ENCODE results near the gene ATF1. TPM values are rescaled to one million over a fixed set of nuclear protein-coding genes. Genes with fewer than 3 reads are reported as not detected.

ATF1 gene
- total and polyA plus RNA-seq, 10 of the 15 experiments (the other 5 are each of a cell fraction or from before 2014, with no cell fraction given): 15.4 to 92.0 (median 33.6) TPM

DNA sequence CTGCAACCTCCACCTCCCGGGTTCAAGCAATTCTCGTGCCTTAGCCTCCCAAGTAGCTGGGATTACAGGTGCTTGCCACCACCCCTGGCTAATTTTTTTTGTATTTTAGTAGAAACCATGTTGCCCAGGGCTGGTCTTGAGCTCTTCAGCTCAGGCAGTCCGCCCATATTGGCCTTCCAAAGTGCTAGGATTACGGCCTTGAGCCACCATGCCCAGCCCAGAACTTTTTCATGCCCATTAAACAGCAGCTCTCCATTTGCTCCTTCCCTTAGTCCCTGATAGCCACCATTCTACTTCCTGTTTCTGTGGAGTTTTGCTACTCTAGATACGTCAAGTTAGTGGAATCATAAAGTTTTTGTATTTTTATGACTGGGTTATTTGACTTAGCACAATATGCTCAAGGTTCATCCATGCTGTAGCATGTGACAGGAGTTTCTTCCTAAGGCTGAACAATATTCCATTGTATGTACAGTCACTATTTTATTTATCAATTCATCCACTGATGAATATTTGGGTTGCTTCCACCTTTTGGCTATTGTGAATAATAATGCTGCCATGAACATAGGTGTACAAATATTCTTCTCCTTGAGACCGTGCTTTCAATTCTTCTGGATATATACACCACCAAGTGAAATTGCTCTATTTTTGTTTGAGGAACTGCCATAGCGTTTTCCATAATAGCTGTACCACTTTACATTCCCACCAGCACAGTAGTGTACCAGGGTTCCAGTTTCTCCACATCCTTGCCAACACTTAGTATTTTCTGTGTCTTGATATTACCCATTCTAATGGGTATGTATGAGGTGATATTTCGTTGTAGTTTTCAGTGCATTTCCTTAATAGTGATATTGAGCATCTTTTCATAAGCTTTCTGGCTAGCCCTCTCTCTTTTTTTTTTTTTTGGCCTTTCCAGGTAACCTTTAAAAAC is 15.0 kb downstream of the ATF1 start (continued):
- TF ChIP-seq, protein P1, sequence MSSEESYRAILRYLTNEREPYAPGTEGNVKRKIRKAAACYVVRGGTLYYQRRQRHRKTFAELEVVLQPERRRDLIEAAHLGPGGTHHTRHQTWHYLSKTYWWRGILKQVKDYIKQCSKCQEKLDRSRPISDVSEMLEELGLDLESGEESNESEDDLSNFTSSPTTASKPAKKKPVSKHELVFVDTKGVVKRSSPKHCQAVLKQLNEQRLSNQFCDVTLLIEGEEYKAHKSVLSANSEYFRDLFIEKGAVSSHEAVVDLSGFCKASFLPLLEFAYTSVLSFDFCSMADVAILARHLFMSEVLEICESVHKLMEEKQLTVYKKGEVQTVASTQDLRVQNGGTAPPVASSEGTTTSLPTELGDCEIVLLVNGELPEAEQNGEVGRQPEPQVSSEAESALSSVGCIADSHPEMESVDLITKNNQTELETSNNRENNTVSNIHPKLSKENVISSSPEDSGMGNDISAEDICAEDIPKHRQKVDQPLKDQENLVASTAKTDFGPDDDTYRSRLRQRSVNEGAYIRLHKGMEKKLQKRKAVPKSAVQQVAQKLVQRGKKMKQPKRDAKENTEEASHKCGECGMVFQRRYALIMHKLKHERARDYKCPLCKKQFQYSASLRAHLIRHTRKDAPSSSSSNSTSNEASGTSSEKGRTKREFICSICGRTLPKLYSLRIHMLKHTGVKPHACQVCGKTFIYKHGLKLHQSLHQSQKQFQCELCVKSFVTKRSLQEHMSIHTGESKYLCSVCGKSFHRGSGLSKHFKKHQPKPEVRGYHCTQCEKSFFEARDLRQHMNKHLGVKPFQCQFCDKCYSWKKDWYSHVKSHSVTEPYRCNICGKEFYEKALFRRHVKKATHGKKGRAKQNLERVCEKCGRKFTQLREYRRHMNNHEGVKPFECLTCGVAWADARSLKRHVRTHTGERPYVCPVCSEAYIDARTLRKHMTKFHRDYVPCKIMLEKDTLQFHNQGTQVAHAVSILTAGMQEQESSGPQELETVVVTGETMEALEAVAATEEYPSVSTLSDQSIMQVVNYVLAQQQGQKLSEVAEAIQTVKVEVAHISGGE (CRISPR knock-in tag; IDR thresholded peaks at IDR 0.05): no peak

DNA sequence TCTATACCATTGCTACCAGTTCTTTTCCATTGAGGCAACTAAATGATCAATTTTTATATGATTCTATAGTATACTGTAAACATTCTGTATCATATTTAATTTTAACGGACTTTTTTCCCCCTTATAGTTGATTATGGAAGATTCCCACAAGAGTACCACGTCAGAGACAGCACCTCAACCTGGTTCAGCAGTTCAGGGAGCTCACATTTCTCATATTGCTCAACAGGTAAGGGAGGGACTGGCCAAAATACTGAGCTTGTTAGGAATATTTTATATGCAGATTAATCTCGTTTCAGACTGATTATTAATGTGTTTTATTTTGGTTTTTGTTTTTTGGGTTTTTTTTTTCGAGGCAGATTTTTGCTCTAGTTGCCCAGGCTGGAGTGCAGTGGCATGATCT is 16.1 kb downstream of the ATF1 start:
- in situ Hi-C loops (cut with MboI) (no loop called here), intact Hi-C loops (cut with micrococcal nuclease; ENCODE audit: unreplicated experiment) (no loop called here)
- peaks cover 10% of the 10 kb centered on the region for H3K79me2 ChIP-seq (ENCODE audit: control insufficient read depth, insufficient read depth, low read length)
- H3K4me3 ChIP-seq: no peak overlapping the region
- H3K9me3 ChIP-seq (replicated peaks; ENCODE audit: control insufficient read depth, insufficient read depth, low read length): no peaks in the 10 kb centered on the region
- H3K36me3 ChIP-seq (ENCODE audit: control insufficient read depth in 2 of 2, insufficient read depth in 2 of 2, low read length in 1 of 2): no peaks in the 10 kb centered on the region; a peak in 1 of 4 replicates
- no peaks in the 10 kb centered on the region for H4K20me1 ChIP-seq (ENCODE audit: control insufficient read depth, insufficient read depth)
- H2AFZ ChIP-seq (ENCODE audit: control insufficient read depth, low read depth, low read length): no peak overlapping the region
- CTCF ChIA-PET: no interaction called here
- DNase-seq (ENCODE audit: low read depth, low spot score): no peak
- TF ChIP-seq IRF4 (IDR thresholded peaks at IDR 0.05; ENCODE audit: low read depth, low read length): no peak
- TF ChIP-seq FOS (IDR thresholded peaks at IDR 0.05; ENCODE audit: borderline replicate concordance, extremely low read depth, insufficient read length): no peak
- TF ChIP-seq, protein P2, sequence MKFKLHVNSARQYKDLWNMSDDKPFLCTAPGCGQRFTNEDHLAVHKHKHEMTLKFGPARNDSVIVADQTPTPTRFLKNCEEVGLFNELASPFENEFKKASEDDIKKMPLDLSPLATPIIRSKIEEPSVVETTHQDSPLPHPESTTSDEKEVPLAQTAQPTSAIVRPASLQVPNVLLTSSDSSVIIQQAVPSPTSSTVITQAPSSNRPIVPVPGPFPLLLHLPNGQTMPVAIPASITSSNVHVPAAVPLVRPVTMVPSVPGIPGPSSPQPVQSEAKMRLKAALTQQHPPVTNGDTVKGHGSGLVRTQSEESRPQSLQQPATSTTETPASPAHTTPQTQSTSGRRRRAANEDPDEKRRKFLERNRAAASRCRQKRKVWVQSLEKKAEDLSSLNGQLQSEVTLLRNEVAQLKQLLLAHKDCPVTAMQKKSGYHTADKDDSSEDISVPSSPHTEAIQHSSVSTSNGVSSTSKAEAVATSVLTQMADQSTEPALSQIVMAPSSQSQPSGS (IDR thresholded peaks at IDR 0.05; ENCODE audit: low read length): no peak
- TF ChIP-seq BMI1 (IDR thresholded peaks at IDR 0.05; ENCODE audit: borderline replicate concordance): no peak
- TF ChIP-seq, protein P3, sequence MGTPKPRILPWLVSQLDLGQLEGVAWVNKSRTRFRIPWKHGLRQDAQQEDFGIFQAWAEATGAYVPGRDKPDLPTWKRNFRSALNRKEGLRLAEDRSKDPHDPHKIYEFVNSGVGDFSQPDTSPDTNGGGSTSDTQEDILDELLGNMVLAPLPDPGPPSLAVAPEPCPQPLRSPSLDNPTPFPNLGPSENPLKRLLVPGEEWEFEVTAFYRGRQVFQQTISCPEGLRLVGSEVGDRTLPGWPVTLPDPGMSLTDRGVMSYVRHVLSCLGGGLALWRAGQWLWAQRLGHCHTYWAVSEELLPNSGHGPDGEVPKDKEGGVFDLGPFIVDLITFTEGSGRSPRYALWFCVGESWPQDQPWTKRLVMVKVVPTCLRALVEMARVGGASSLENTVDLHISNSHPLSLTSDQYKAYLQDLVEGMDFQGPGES (IDR thresholded peaks at IDR 0.05): no peak
- SMC1A ChIA-PET (ENCODE audit: uncharacterized antibody, unreplicated experiment): interaction anchor here (0.6 kb wide), 1 partner anchor 15 kb away, joined by 3 read pairs; no protein-coding TSS in a partner anchor
- BruUV-seq (replicated peaks): no TSS peak
- H3K27me3 ChIP-seq (replicated peaks in 1 of 2; ENCODE audit: control insufficient read depth in 2 of 2, insufficient read depth in 2 of 2, low read length in 1 of 2): no peaks in the 10 kb centered on the region
- 85% methylated on average over 4 of the region's 4 CpGs for WGBS (ENCODE audit: insufficient coverage, insufficient replicate concordance, low lambda C conversion rate, missing lambda C conversion rate)
- POLR2A ChIA-PET: interaction anchor here (0.7 kb wide), 2 partner anchors 78 to 274 kb away, joined by 3 read pairs; no protein-coding TSS in a partner anchor
- H3K4me2 ChIP-seq (ENCODE audit: control insufficient read depth, insufficient read depth): no peak overlapping the region
- H3K4me1 ChIP-seq (ENCODE audit: control insufficient read depth, insufficient read depth, low read length): no peaks in the 10 kb centered on the region
- no peak overlapping the region for H3K27ac ChIP-seq (ENCODE audit: control insufficient read depth, insufficient read depth)
- RAD21 ChIA-PET (ENCODE audit: unreplicated experiment): no interaction called here
- FAIRE-seq: no peak
- ATAC-seq: no peak
- H3K9ac ChIP-seq (ENCODE audit: control insufficient read depth, insufficient read depth, low read length): no peak overlapping the region

Measured in GM12878 (cell line).